Measurements from ENCODE around the gene PTGDS. TPM values are rescaled to one million over a fixed set of nuclear protein-coding genes. Genes with fewer than 3 reads are reported as not detected.

The PTGDS gene
- total RNA-seq, 1 donor from 2014 or later: not detected

GRCh38 chr9:136995772-136996311 lies 18.5 kb downstream of the PTGDS start:
- H3K27ac Mint-ChIP-seq: peak overlapping the region; percentile 18
- ChIA-PET POLR2A (interaction anchor here (0.5 to 2.0 kb wide), 8 partner anchors 10 to 268 kb away, joined by 3 to 7 read pairs (median 3); partner anchors contain the start of genes ABCA2 and EDF1), CTCF (interaction anchor here (1.0 to 2.9 kb wide), 3 partner anchors 33 to 48 kb away, joined by 3 to 11 read pairs (median 8); no protein-coding TSS in a partner anchor)
- no peaks in the 10 kb centered on the region for H3K9me3 Mint-ChIP-seq
- H3K4me1 Mint-ChIP-seq: peaks cover 68% of the 10 kb centered on the region
- ATAC-seq (ENCODE audit: low read depth) (no peak), DNase-seq (no peak)
- peak overlapping the region; percentile 15 for H3K4me3 Mint-ChIP-seq
- peaks cover 7% of the 10 kb centered on the region for H3K36me3 Mint-ChIP-seq (ENCODE audit: low read depth)
- no peak for TF ChIP-seq CTCF (IDR thresholded peaks at IDR 0.05)
- no peaks in the 10 kb centered on the region for H3K27me3 Mint-ChIP-seq
- intact Hi-C loops (cut with micrococcal nuclease): no loop called here

GRCh38 chr9:136996361-136997292 lies 19.3 kb downstream of the PTGDS start, which contains the start of gene CLIC3:
Gene CLIC3, minus strand, starts transcription at chr9:136996568. Its CDS starts 25 bp downstream, at chr9:136996543.
- DNase-seq: peak; percentile 40
- intact Hi-C loops (cut with micrococcal nuclease): no loop called here
- H3K4me1 Mint-ChIP-seq: peaks cover 72% of the 10 kb centered on the region
- H3K9me3 Mint-ChIP-seq: no peaks in the 10 kb centered on the region
- peak within 1 kb of the TSS; percentile 15 for H3K4me3 Mint-ChIP-seq
- no peaks in the 10 kb centered on the region for H3K27me3 Mint-ChIP-seq
- POLR2A ChIA-PET: interaction anchor here (0.5 to 2.0 kb wide), 8 partner anchors 10 to 269 kb away, joined by 3 to 7 read pairs (median 3); partner anchors contain the start of genes ABCA2 and EDF1
- peak within 1 kb of the TSS; percentile 18 for H3K27ac Mint-ChIP-seq
- no peak for TF ChIP-seq CTCF (IDR thresholded peaks at IDR 0.05)
- CTCF ChIA-PET: interaction anchor here (1.0 to 2.9 kb wide), 3 partner anchors 33 to 49 kb away, joined by 3 to 11 read pairs (median 8); no protein-coding TSS in a partner anchor
- peaks cover 7% of the 10 kb centered on the region for H3K36me3 Mint-ChIP-seq (ENCODE audit: low read depth)
- no peak for ATAC-seq (ENCODE audit: low read depth)

GRCh38 chr9:136997371-136997770 lies 20.1 kb downstream of the PTGDS start:
- intact Hi-C loops (cut with micrococcal nuclease): no loop called here
- H3K4me1 Mint-ChIP-seq: peaks cover 72% of the 10 kb centered on the region
- POLR2A ChIA-PET: interaction anchor here (1.6 kb wide), 1 partner anchor 50 kb away, joined by 3 read pairs; no protein-coding TSS in a partner anchor
- H3K27me3 Mint-ChIP-seq: no peaks in the 10 kb centered on the region
- TF ChIP-seq CTCF (IDR thresholded peaks at IDR 0.05): no peak
- ATAC-seq (ENCODE audit: low read depth) (no peak), DNase-seq (no peak)
- H3K27ac Mint-ChIP-seq: peak overlapping the region; percentile 68
- H3K36me3 Mint-ChIP-seq (ENCODE audit: low read depth): peaks cover 7% of the 10 kb centered on the region
- CTCF ChIA-PET: interaction anchor here (2.7 to 2.9 kb wide), 2 partner anchors 32 to 38 kb away, joined by 8 to 11 read pairs; no protein-coding TSS in a partner anchor
- H3K9me3 Mint-ChIP-seq: no peaks in the 10 kb centered on the region
- peak overlapping the region; percentile 53 for H3K4me3 Mint-ChIP-seq

- CTCF ChIA-PET: interaction anchor here (2.9 kb wide), 1 partner anchor 37 kb away, joined by 8 read pairs; no protein-coding TSS in a partner anchor
- Mint-ChIP-seq H3K36me3 (ENCODE audit: low read depth) (peaks cover 7% of the 10 kb centered on the region), H3K4me1 (peaks cover 68% of the 10 kb centered on the region)
Measured at GRCh38 chr9:136997830-136998234, 20.5 kb downstream of the PTGDS start.

More at GRCh38 chr9:136997830-136998234, 20.5 kb downstream of the PTGDS start:
- peak overlapping the region; percentile 53 for H3K4me3 Mint-ChIP-seq
- no peaks in the 10 kb centered on the region for H3K27me3 Mint-ChIP-seq
- POLR2A ChIA-PET: interaction anchor here (0.6 kb wide), 1 partner anchor 261 kb away, joined by 4 read pairs; no protein-coding TSS in a partner anchor
- DNase-seq (no peak), ATAC-seq (ENCODE audit: low read depth) (no peak)
- intact Hi-C loops (cut with micrococcal nuclease): no loop called here
- TF ChIP-seq CTCF (IDR thresholded peaks at IDR 0.05): no peak
- H3K27ac Mint-ChIP-seq: peak overlapping the region; percentile 68
- H3K9me3 Mint-ChIP-seq: no peaks in the 10 kb centered on the region
